ENCODE results near the gene TEX264.

The TEX264 gene

DNA sequence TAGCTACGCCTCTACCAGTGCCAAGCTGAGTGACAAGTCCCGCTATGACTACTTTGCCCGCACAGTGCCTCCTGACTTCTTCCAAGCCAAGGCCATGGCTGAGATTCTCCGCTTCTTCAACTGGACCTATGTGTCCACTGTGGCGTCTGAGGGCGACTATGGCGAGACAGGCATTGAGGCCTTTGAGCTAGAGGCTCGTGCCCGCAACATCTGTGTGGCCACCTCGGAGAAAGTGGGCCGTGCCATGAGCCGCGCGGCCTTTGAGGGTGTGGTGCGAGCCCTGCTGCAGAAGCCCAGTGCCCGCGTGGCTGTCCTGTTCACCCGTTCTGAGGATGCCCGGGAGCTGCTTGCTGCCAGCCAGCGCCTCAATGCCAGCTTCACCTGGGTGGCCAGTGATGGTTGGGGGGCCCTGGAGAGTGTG, 41.5 kb downstream of the TEX264 start:
- H3K4me3 ChIP-seq (ENCODE audit: low read depth, low read length): no peak overlapping the region
- no peak overlapping the region for H3K27ac ChIP-seq (ENCODE audit: extremely low read depth, low read depth, low read length)
- CTCF ChIA-PET: interaction anchor here (1.0 kb wide), 1 partner anchor 86 kb away, joined by 3 read pairs; no protein-coding TSS in a partner anchor
- H3K36me3 ChIP-seq (ENCODE audit: control insufficient read depth in 2 of 2, insufficient read depth in 1 of 2, low read length in 2 of 2): no peaks in the 10 kb centered on the region
- no peak for TF ChIP-seq BCL11A (tag by site-specific recombination; IDR thresholded peaks at IDR 0.05; ENCODE audit: low read depth)
- TF ChIP-seq ZEB2 (tag by site-specific recombination; IDR thresholded peaks at IDR 0.05): no peak
- no peak for TF ChIP-seq ZNF529 (tag by site-specific recombination; IDR thresholded peaks at IDR 0.05; ENCODE audit: insufficient replicate concordance)
- TF ChIP-seq ZNF791 (tag by site-specific recombination; IDR thresholded peaks at IDR 0.05): no peak
- TF ChIP-seq, protein P1, sequence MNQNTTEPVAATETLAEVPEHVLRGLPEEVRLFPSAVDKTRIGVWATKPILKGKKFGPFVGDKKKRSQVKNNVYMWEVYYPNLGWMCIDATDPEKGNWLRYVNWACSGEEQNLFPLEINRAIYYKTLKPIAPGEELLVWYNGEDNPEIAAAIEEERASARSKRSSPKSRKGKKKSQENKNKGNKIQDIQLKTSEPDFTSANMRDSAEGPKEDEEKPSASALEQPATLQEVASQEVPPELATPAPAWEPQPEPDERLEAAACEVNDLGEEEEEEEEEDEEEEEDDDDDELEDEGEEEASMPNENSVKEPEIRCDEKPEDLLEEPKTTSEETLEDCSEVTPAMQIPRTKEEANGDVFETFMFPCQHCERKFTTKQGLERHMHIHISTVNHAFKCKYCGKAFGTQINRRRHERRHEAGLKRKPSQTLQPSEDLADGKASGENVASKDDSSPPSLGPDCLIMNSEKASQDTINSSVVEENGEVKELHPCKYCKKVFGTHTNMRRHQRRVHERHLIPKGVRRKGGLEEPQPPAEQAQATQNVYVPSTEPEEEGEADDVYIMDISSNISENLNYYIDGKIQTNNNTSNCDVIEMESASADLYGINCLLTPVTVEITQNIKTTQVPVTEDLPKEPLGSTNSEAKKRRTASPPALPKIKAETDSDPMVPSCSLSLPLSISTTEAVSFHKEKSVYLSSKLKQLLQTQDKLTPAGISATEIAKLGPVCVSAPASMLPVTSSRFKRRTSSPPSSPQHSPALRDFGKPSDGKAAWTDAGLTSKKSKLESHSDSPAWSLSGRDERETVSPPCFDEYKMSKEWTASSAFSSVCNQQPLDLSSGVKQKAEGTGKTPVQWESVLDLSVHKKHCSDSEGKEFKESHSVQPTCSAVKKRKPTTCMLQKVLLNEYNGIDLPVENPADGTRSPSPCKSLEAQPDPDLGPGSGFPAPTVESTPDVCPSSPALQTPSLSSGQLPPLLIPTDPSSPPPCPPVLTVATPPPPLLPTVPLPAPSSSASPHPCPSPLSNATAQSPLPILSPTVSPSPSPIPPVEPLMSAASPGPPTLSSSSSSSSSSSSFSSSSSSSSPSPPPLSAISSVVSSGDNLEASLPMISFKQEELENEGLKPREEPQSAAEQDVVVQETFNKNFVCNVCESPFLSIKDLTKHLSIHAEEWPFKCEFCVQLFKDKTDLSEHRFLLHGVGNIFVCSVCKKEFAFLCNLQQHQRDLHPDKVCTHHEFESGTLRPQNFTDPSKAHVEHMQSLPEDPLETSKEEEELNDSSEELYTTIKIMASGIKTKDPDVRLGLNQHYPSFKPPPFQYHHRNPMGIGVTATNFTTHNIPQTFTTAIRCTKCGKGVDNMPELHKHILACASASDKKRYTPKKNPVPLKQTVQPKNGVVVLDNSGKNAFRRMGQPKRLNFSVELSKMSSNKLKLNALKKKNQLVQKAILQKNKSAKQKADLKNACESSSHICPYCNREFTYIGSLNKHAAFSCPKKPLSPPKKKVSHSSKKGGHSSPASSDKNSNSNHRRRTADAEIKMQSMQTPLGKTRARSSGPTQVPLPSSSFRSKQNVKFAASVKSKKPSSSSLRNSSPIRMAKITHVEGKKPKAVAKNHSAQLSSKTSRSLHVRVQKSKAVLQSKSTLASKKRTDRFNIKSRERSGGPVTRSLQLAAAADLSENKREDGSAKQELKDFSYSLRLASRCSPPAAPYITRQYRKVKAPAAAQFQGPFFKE (tag by site-specific recombination; IDR thresholded peaks at IDR 0.05; ENCODE audit: borderline replicate concordance): no peak
- TF ChIP-seq HOXA7 (CRISPR knock-in tag; IDR thresholded peaks at IDR 0.05; ENCODE audit: borderline replicate concordance): no peak
- TF ChIP-seq, protein P2, sequence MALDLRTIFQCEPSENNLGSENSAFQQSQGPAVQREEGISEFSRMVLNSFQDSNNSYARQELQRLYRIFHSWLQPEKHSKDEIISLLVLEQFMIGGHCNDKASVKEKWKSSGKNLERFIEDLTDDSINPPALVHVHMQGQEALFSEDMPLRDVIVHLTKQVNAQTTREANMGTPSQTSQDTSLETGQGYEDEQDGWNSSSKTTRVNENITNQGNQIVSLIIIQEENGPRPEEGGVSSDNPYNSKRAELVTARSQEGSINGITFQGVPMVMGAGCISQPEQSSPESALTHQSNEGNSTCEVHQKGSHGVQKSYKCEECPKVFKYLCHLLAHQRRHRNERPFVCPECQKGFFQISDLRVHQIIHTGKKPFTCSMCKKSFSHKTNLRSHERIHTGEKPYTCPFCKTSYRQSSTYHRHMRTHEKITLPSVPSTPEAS (tag by site-specific recombination; IDR thresholded peaks at IDR 0.05): no peak
- TF ChIP-seq ZBTB20 (tag by site-specific recombination; IDR thresholded peaks at IDR 0.05): no peak
- TF ChIP-seq ZNF626 (tag by site-specific recombination; IDR thresholded peaks at IDR 0.05): no peak
- no peak for TF ChIP-seq TRIM28 (IDR thresholded peaks at IDR 0.05; ENCODE audit: borderline replicate concordance, low read length)
- H3K4me1 ChIP-seq (ENCODE audit: control insufficient read depth, insufficient read depth, low read length): no peaks in the 10 kb centered on the region
- H3K9me3 ChIP-seq (ENCODE audit: control insufficient read depth, insufficient read depth, low read depth, low read length): no peaks in the 10 kb centered on the region
- POLR2A ChIA-PET: interaction anchor here (0.6 kb wide), 1 partner anchor 218 kb away, joined by 3 read pairs; no protein-coding TSS in a partner anchor

DNA sequence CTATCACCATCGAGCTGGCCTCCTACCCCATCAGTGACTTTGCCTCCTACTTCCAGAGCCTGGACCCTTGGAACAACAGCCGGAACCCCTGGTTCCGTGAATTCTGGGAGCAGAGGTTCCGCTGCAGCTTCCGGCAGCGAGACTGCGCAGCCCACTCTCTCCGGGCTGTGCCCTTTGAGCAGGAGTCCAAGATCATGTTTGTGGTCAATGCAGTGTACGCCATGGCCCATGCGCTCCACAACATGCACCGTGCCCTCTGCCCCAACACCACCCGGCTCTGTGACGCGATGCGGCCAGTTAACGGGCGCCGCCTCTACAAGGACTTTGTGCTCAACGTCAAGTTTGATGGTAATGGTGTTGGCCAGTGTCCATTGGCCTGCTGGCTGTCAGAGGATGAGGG, 41.9 kb downstream of the TEX264 start:
- no peaks in the 10 kb centered on the region for H3K4me1 ChIP-seq (ENCODE audit: control insufficient read depth, insufficient read depth, low read length)
- ChIA-PET POLR2A (interaction anchor here (0.6 kb wide), 1 partner anchor 219 kb away, joined by 3 read pairs; no protein-coding TSS in a partner anchor), CTCF (interaction anchor here (1.0 kb wide), 1 partner anchor 86 kb away, joined by 3 read pairs; no protein-coding TSS in a partner anchor)
- no peaks in the 10 kb centered on the region for H3K9me3 ChIP-seq (ENCODE audit: control insufficient read depth, insufficient read depth, low read depth, low read length)
- no peak overlapping the region for H3K4me3 ChIP-seq (ENCODE audit: low read depth, low read length)
- no peaks in the 10 kb centered on the region for H3K36me3 ChIP-seq (ENCODE audit: control insufficient read depth in 2 of 2, insufficient read depth in 1 of 2, low read length in 2 of 2)
- H3K27ac ChIP-seq (ENCODE audit: extremely low read depth, low read depth, low read length): no peak overlapping the region
- TF ChIP-seq, protein P3, sequence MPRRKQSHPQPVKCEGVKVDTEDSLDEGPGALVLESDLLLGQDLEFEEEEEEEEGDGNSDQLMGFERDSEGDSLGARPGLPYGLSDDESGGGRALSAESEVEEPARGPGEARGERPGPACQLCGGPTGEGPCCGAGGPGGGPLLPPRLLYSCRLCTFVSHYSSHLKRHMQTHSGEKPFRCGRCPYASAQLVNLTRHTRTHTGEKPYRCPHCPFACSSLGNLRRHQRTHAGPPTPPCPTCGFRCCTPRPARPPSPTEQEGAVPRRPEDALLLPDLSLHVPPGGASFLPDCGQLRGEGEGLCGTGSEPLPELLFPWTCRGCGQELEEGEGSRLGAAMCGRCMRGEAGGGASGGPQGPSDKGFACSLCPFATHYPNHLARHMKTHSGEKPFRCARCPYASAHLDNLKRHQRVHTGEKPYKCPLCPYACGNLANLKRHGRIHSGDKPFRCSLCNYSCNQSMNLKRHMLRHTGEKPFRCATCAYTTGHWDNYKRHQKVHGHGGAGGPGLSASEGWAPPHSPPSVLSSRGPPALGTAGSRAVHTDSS (tag by site-specific recombination; IDR thresholded peaks at IDR 0.05): no peak
- TF ChIP-seq KLF1 (tag by site-specific recombination; IDR thresholded peaks at IDR 0.05) (no peak), ZNF629 (tag by site-specific recombination; IDR thresholded peaks at IDR 0.05) (no peak), GFI1B (tag by site-specific recombination; IDR thresholded peaks at IDR 0.05) (no peak), ZNF571 (tag by site-specific recombination; IDR thresholded peaks at IDR 0.05) (no peak), ZNF366 (tag by site-specific recombination; conservative IDR thresholded peaks at IDR 0.05) (no peak), ZNF2 (tag by site-specific recombination; IDR thresholded peaks at IDR 0.05) (no peak), ZNF561 (tag by site-specific recombination; IDR thresholded peaks at IDR 0.05; ENCODE audit: borderline replicate concordance) (no peak), ZNF660 (tag by site-specific recombination; IDR thresholded peaks at IDR 0.05) (no peak), ZNF114 (tag by site-specific recombination; IDR thresholded peaks at IDR 0.05) (no peak), ZNF510 (tag by site-specific recombination; IDR thresholded peaks at IDR 0.05; ENCODE audit: insufficient replicate concordance) (no peak), ZFP3 (tag by site-specific recombination; IDR thresholded peaks at IDR 0.05; ENCODE audit: low read depth) (no peak), KLF9 (tag by site-specific recombination; IDR thresholded peaks at IDR 0.05; ENCODE audit: low read depth) (no peak), GLIS2 (tag by site-specific recombination; IDR thresholded peaks at IDR 0.05) (no peak)
- TF ChIP-seq, protein P4, sequence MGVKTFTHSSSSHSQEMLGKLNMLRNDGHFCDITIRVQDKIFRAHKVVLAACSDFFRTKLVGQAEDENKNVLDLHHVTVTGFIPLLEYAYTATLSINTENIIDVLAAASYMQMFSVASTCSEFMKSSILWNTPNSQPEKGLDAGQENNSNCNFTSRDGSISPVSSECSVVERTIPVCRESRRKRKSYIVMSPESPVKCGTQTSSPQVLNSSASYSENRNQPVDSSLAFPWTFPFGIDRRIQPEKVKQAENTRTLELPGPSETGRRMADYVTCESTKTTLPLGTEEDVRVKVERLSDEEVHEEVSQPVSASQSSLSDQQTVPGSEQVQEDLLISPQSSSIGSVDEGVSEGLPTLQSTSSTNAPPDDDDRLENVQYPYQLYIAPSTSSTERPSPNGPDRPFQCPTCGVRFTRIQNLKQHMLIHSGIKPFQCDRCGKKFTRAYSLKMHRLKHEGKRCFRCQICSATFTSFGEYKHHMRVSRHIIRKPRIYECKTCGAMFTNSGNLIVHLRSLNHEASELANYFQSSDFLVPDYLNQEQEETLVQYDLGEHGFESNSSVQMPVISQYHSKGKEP (tag by site-specific recombination; IDR thresholded peaks at IDR 0.05): no peak
